SJSA1 (cell line): ENCODE data around the gene FRAS1. TPM values are rescaled to one million over a fixed set of nuclear protein-coding genes. Genes with fewer than 3 reads are reported as not detected.

Source experiments
- DNase-seq, 2 experiments: peaks; one replicate each; pipeline ENCODE4 v3.0.0-alpha.2; 2015 to 2020; ENCODE audit warnings: low spot score in 2 of 2, low read depth in 1 of 2
- H3K27ac ChIP-seq: fragments of 250-450 bp; sonication (Bioruptor Pico); 2 replicates; pipeline ENCODE4 v1.5.1; 2020; ENCODE audit warnings: mild to moderate bottlenecking, moderate library complexity
- H3K27me3 ChIP-seq: fragments of 250-450 bp; sonication (Bioruptor Pico); replicated peaks from 2 replicates; pipeline ENCODE4 v1.5.1; 2020; ENCODE audit warnings: mild to moderate bottlenecking, moderate library complexity
- H3K36me3 ChIP-seq: fragments of 250-450 bp; sonication (Bioruptor Pico); 2 replicates; pipeline ENCODE4 v1.5.1; 2020; ENCODE audit warnings: mild to moderate bottlenecking
- H3K4me1 ChIP-seq: fragments of 250-450 bp; sonication (Bioruptor Pico); replicated peaks from 2 replicates; pipeline ENCODE4 v1.6.1; 2021; ENCODE audit warnings: mild to moderate bottlenecking
- H3K4me3 ChIP-seq: fragments of 250-450 bp; sonication (Bioruptor Pico); 2 replicates; pipeline ENCODE4 v1.5.1; 2020; ENCODE audit warnings: mild to moderate bottlenecking
- H3K9me3 ChIP-seq: fragments of 250-450 bp; sonication (Bioruptor Pico); replicated peaks from 2 replicates; pipeline ENCODE4 v1.5.1; 2020; ENCODE audit warnings: mild to moderate bottlenecking
- total RNA-seq: library from RNA; depleted of rRNA; stranded (reverse); fragments of >200 nt; shearing (Covaris generic); gene quantifications from 2 replicates; pipeline ENCODE4 v1.2.3, GENCODE V29; 2014

Gene FRAS1
- total RNA-seq, 1 experiment from 2014 or later, result 0.21 TPM

GRCh38 chr4:78567500-78568060, 510.5 kb downstream of the FRAS1 start:
- H3K4me1 ChIP-seq, result peaks cover 60% of the 10 kb centered on the region
- peak overlapping the region; percentile 96 for H3K27ac ChIP-seq
- no peaks in the 10 kb centered on the region for H3K9me3 ChIP-seq
- H3K4me3 ChIP-seq, result no peak overlapping the region
- H3K27me3 ChIP-seq, result no peaks in the 10 kb centered on the region
- DNase-seq, result no peak
- H3K36me3 ChIP-seq, result peaks cover 15% of the 10 kb centered on the region

GRCh38 chr4:78568640-78569305, 511.6 kb downstream of the FRAS1 start:
- Histone ChIP-seq H3K9me3 (no peaks in the 10 kb centered on the region), H3K27me3 (no peaks in the 10 kb centered on the region), H3K36me3 (peaks cover 15% of the 10 kb centered on the region), H3K4me1 (peaks cover 60% of the 10 kb centered on the region), H3K27ac (peak overlapping the region; percentile 96), H3K4me3 (no peak overlapping the region)
- peak in 1 of 2 experiments; percentile 82 for DNase-seq

- Histone ChIP-seq H3K36me3 (peaks cover 15% of the 10 kb centered on the region), H3K4me1 (peaks cover 56% of the 10 kb centered on the region), H3K4me3 (no peak overlapping the region), H3K9me3 (no peaks in the 10 kb centered on the region), H3K27ac (peak overlapping the region; percentile 96), H3K27me3 (no peaks in the 10 kb centered on the region)
- DNase-seq, result peak; percentile 66 to 88
Observed at GRCh38 chr4:78569306-78569821, 512.2 kb downstream of the FRAS1 start.

- no peaks in the 10 kb centered on the region for H3K27me3 ChIP-seq
- H3K27ac ChIP-seq, result peak overlapping the region; percentile 96
- no peak for DNase-seq
- peaks cover 52% of the 10 kb centered on the region for H3K4me1 ChIP-seq
- H3K36me3 ChIP-seq, result peaks cover 15% of the 10 kb centered on the region
- H3K4me3 ChIP-seq, result no peak overlapping the region
- H3K9me3 ChIP-seq, result no peaks in the 10 kb centered on the region
Observed at GRCh38 chr4:78570117-78570516, 513.0 kb downstream of the FRAS1 start.

GRCh38 chr4:78571804-78572203, 514.7 kb downstream of the FRAS1 start:
- Histone ChIP-seq H3K27me3 (no peaks in the 10 kb centered on the region), H3K4me3 (no peak overlapping the region), H3K9me3 (no peaks in the 10 kb centered on the region), H3K4me1 (peaks cover 37% of the 10 kb centered on the region), H3K27ac (no peak overlapping the region), H3K36me3 (peaks cover 23% of the 10 kb centered on the region)
- DNase-seq, result no peak

GRCh38 chr4:78578674-78579425, 521.7 kb downstream of the FRAS1 start:
- Histone ChIP-seq H3K9me3 (no peaks in the 10 kb centered on the region), H3K27ac (no peak overlapping the region), H3K27me3 (no peaks in the 10 kb centered on the region), H3K4me3 (no peak overlapping the region), H3K36me3 (peaks cover 49% of the 10 kb centered on the region), H3K4me1 (no peaks in the 10 kb centered on the region)
- DNase-seq, result no peak

- no peak for DNase-seq
- Histone ChIP-seq H3K27ac (no peak overlapping the region), H3K27me3 (no peaks in the 10 kb centered on the region), H3K4me3 (no peak overlapping the region), H3K4me1 (peaks cover 10% of the 10 kb centered on the region), H3K36me3 (peaks cover 60% of the 10 kb centered on the region), H3K9me3 (no peaks in the 10 kb centered on the region)
Observed at GRCh38 chr4:78581618-78582017, 524.5 kb downstream of the FRAS1 start.

GRCh38 chr4:78584863-78585547, 527.9 kb downstream of the FRAS1 start:
- H3K4me3 ChIP-seq, result no peak overlapping the region

GRCh38 chr4:78585633-78586032, 528.5 kb downstream of the FRAS1 start:
- Histone ChIP-seq H3K27me3 (no peaks in the 10 kb centered on the region), H3K36me3 (peaks cover 72% of the 10 kb centered on the region), H3K9me3 (no peaks in the 10 kb centered on the region; the same call in 1 of the 2 replicates), H3K4me3 (no peak overlapping the region), H3K4me1 (peaks cover 10% of the 10 kb centered on the region), H3K27ac (no peak overlapping the region; the same call in 1 of the 2 replicates)
- peak in 1 of 2 experiments; percentile 18 for DNase-seq

More at GRCh38 chr4:78584863-78585547, 527.9 kb downstream of the FRAS1 start:
- no peak for DNase-seq
- H3K9me3 ChIP-seq, result no peaks in the 10 kb centered on the region; the same call in 1 of the 2 replicates
- H3K27ac ChIP-seq, result no peak overlapping the region; the same call in 1 of the 2 replicates
- peaks cover 10% of the 10 kb centered on the region for H3K4me1 ChIP-seq
- H3K36me3 ChIP-seq, result peaks cover 70% of the 10 kb centered on the region
- no peaks in the 10 kb centered on the region for H3K27me3 ChIP-seq

- H3K27me3 ChIP-seq, result no peaks in the 10 kb centered on the region
- no peak for DNase-seq
- peaks cover 10% of the 10 kb centered on the region for H3K4me1 ChIP-seq
- peaks cover 54% of the 10 kb centered on the region for H3K36me3 ChIP-seq
- H3K4me3 ChIP-seq, result no peak overlapping the region
- H3K9me3 ChIP-seq, result no peaks in the 10 kb centered on the region; the same call in 1 of the 2 replicates
- no peak overlapping the region for H3K27ac ChIP-seq
Observed at GRCh38 chr4:78588894-78589545, 531.9 kb downstream of the FRAS1 start.

GRCh38 chr4:78591404-78591803, 534.3 kb downstream of the FRAS1 start:
- Histone ChIP-seq H3K27me3 (no peaks in the 10 kb centered on the region), H3K9me3 (no peaks in the 10 kb centered on the region; the same call in 1 of the 2 replicates), H3K36me3 (peaks cover 46% of the 10 kb centered on the region), H3K4me1 (no peaks in the 10 kb centered on the region), H3K4me3 (no peak overlapping the region), H3K27ac (no peak overlapping the region)
- DNase-seq, result no peak

GRCh38 chr4:78592088-78592783, 535.1 kb downstream of the FRAS1 start:
- no peak for DNase-seq
- Histone ChIP-seq H3K4me3 (no peak overlapping the region), H3K36me3 (peaks cover 42% of the 10 kb centered on the region), H3K27ac (no peak overlapping the region), H3K27me3 (no peaks in the 10 kb centered on the region), H3K4me1 (no peaks in the 10 kb centered on the region), H3K9me3 (no peaks in the 10 kb centered on the region)
